ENCODE measurements around the gene NCAPG2. TPM values are rescaled to one million over a fixed set of nuclear protein-coding genes. Genes with fewer than 3 reads are reported as not detected.

The NCAPG2 gene
- total RNA-seq, 4 donors from 2014 or later = 3.4 to 9.0 (median 4.3) TPM

GRCh38 chr7:158746957-158747356 lies 42.4 kb upstream of the NCAPG2 start:
- DNase-seq = no peak
- Histone ChIP-seq H3K27me3 (no peaks in the 10 kb centered on the region), H3K36me3 (peaks cover 0 to 45% (median 15%) of the 10 kb centered on the region in 4 donors), H3K27ac (no peak overlapping the region), H3K4me3 (no peak overlapping the region), H3K4me1 (no peaks in the 10 kb centered on the region), H3K9me3 (no peaks in the 10 kb centered on the region)
- in situ Hi-C loops (cut with MboI; ENCODE audit: low pct_ligation_motif_present in 1 of 4, low pct_unique_long_range_greater_than_20kb in 1 of 4, low sequenced_read_pairs in 3 of 4) = no loop called here
- 83% methylated on average over 9 of the region's 9 CpGs; no CpG with 5 or more reads in 1 of the 2 donors for WGBS, 2 donors (ENCODE audit: low coverage in 1 of 2)
- intact Hi-C loops (cut with DNase I; ENCODE audit: low total_unique reads) = no loop called here
- no peak for TF ChIP-seq POLR2A (IDR thresholded peaks at IDR 0.05)
- TF ChIP-seq POLR2AphosphoS5 (IDR thresholded peaks at IDR 0.05) = no peak
- TF ChIP-seq EP300 (IDR thresholded peaks at IDR 0.05; ENCODE audit: low read depth) = no peak
- TF ChIP-seq, protein P1, sequence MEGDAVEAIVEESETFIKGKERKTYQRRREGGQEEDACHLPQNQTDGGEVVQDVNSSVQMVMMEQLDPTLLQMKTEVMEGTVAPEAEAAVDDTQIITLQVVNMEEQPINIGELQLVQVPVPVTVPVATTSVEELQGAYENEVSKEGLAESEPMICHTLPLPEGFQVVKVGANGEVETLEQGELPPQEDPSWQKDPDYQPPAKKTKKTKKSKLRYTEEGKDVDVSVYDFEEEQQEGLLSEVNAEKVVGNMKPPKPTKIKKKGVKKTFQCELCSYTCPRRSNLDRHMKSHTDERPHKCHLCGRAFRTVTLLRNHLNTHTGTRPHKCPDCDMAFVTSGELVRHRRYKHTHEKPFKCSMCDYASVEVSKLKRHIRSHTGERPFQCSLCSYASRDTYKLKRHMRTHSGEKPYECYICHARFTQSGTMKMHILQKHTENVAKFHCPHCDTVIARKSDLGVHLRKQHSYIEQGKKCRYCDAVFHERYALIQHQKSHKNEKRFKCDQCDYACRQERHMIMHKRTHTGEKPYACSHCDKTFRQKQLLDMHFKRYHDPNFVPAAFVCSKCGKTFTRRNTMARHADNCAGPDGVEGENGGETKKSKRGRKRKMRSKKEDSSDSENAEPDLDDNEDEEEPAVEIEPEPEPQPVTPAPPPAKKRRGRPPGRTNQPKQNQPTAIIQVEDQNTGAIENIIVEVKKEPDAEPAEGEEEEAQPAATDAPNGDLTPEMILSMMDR (IDR thresholded peaks at IDR 0.05) = no peak

GRCh38 chr7:158745057-158745715 lies 40.6 kb upstream of the NCAPG2 start:
- TF ChIP-seq, protein P1 (IDR thresholded peaks at IDR 0.05) = no peak
- no peak for TF ChIP-seq EP300 (IDR thresholded peaks at IDR 0.05; ENCODE audit: low read depth)
- intact Hi-C loops (cut with DNase I; ENCODE audit: low total_unique reads) (no loop called here), in situ Hi-C loops (cut with MboI; ENCODE audit: low pct_ligation_motif_present in 1 of 4, low pct_unique_long_range_greater_than_20kb in 1 of 4, low sequenced_read_pairs in 3 of 4) (no loop called here)
- H3K27ac ChIP-seq = no peak overlapping the region
- H3K36me3 ChIP-seq = peaks cover 0 to 57% (median 22%) of the 10 kb centered on the region in 4 donors
- H3K9me3 ChIP-seq = no peaks in the 10 kb centered on the region
- WGBS, 2 donors (ENCODE audit: low coverage in 1 of 2) = 79 to 93% methylated on average over 6 to 10 of the region's 10 CpGs
- peaks cover 0 to 10% (median 4%) of the 10 kb centered on the region in 4 donors for H3K4me1 ChIP-seq
- H3K27me3 ChIP-seq = no peaks in the 10 kb centered on the region
- no peak overlapping the region for H3K4me3 ChIP-seq
- no peak for DNase-seq

DNA sequence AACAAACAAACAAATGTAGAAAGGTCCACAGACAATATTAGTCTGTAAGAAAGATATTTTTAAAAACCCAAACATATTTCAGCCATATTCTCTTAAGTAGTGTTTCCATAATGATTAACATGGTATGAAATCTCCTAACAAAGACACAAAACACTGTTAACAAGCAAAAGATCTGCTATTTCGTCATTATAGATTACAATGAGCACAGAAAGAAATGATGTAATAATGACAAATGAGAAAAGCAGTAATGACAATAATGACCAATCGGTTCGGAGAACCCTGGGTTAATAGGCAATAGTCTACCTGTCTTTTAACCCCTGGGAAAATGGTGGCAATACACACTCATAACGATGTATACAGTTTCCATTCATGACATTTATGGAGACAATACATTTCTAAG lies 39.5 kb upstream of the NCAPG2 start:
- TF ChIP-seq POLR2A (IDR thresholded peaks at IDR 0.05) (no peak), EP300 (IDR thresholded peaks at IDR 0.05; ENCODE audit: low read depth) (no peak), POLR2AphosphoS5 (IDR thresholded peaks at IDR 0.05) (no peak)
- TF ChIP-seq, protein P1 (IDR thresholded peaks at IDR 0.05) = no peak
- no peak overlapping the region for H3K4me3 ChIP-seq
- in situ Hi-C loops (cut with MboI; ENCODE audit: low pct_ligation_motif_present in 1 of 4, low pct_unique_long_range_greater_than_20kb in 1 of 4, low sequenced_read_pairs in 3 of 4) = no loop called here
- intact Hi-C loops (cut with DNase I; ENCODE audit: low total_unique reads) = no loop called here
- H3K27ac ChIP-seq = no peak overlapping the region
- no peaks in the 10 kb centered on the region for H3K9me3 ChIP-seq
- H3K4me1 ChIP-seq = peaks cover 0 to 12% (median 6%) of the 10 kb centered on the region in 4 donors
- WGBS, 2 donors (ENCODE audit: low coverage in 1 of 2) = 85 to 91% methylated on average over 4 of the region's 4 CpGs
- H3K36me3 ChIP-seq = peaks cover 0 to 53% (median 20%) of the 10 kb centered on the region in 4 donors
- no peaks in the 10 kb centered on the region for H3K27me3 ChIP-seq
- no peak for DNase-seq

DNA sequence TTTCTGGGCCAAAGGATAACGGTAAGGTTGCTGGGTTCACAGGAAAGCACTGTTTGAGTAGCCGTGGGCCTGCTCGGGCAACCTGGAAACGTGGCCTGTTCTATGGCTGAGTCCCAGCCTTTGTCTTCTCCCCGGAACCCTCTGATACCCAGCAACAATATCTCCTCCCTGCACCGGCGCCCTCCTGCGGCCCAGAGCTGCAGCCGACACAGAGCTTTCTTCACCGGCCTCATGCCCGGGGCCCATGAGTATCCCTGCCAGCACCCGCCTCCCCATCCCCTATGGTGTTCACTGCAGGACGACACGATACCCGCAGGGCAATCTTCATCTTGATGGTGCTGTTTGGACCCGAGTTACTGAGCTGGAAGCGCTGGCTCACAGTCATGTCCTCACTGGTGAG lies 38.6 kb upstream of the NCAPG2 start:
- TF ChIP-seq POLR2AphosphoS5 (IDR thresholded peaks at IDR 0.05) (no peak), EP300 (IDR thresholded peaks at IDR 0.05; ENCODE audit: low read depth) (no peak), POLR2A (IDR thresholded peaks at IDR 0.05) (no peak)
- TF ChIP-seq, protein P1 (IDR thresholded peaks at IDR 0.05) = no peak
- peaks cover 0 to 12% (median 6%) of the 10 kb centered on the region in 4 donors for H3K4me1 ChIP-seq
- H3K4me3 ChIP-seq = no peak overlapping the region
- no peak overlapping the region for H3K27ac ChIP-seq
- intact Hi-C loops (cut with DNase I; ENCODE audit: low total_unique reads) = no loop called here
- H3K27me3 ChIP-seq = no peaks in the 10 kb centered on the region
- no peaks in the 10 kb centered on the region for H3K9me3 ChIP-seq
- no peak for DNase-seq
- WGBS, 2 donors (ENCODE audit: low coverage in 1 of 2) = 95% methylated on average over 4 to 17 of the region's 17 CpGs
- H3K36me3 ChIP-seq = peaks cover 0 to 60% (median 21%) of the 10 kb centered on the region in 4 donors
- in situ Hi-C loops (cut with MboI; ENCODE audit: low pct_ligation_motif_present in 1 of 4, low pct_unique_long_range_greater_than_20kb in 1 of 4, low sequenced_read_pairs in 3 of 4) = no loop called here

All from transverse colon (tissue), 4 donors.